Testis (tissue), 3 donors: ENCODE data around the gene CCDC196. TPM values are rescaled to one million over a fixed set of nuclear protein-coding genes. Genes with fewer than 3 reads are reported as not detected.

Source experiments
- DNase-seq: peaks from one replicate; pipeline ENCODE4 v3.0.0-alpha.2; 2019
- H3K27ac ChIP-seq, 2 donors: fragments of 200-600 bp; sonication (generic); one replicate each; pipeline ENCODE4 v1.5.1; 2019
- H3K27me3 ChIP-seq: fragments of 200-600 bp; sonication (generic); one replicate; pipeline ENCODE4 v1.5.1; 2019
- H3K36me3 ChIP-seq: fragments of 200-600 bp; sonication (generic); one replicate; pipeline ENCODE4 v1.5.1; 2017; ENCODE audit warnings: low read depth; ENCODE audit errors: missing control alignments
- H3K4me1 ChIP-seq: fragments of 200-600 bp; sonication (generic); one replicate; pipeline ENCODE4 v1.5.1; 2019
- H3K4me3 ChIP-seq, 2 donors: fragments of 200-600 bp; sonication (generic); one replicate each; pipeline ENCODE4 v1.5.1; 2017 to 2019
- H3K9me3 ChIP-seq: fragments of 200-600 bp; sonication (generic); one replicate; pipeline ENCODE4 v1.5.1; 2017
- CTCF ChIP-seq, 3 experiments: fragments of 450-650 bp in 2 of 3; fragments of 200-600 bp in 1 of 3; sonication (generic) in 1 of 3; IDR thresholded peaks; one replicate each; pipeline ENCODE4 v1.5.1; 2016 to 2019; ENCODE audit warnings: antibody characterized with exemption in 3 of 3, mild to moderate bottlenecking in 2 of 3, moderate library complexity in 1 of 3
- POLR2A ChIP-seq: fragments of 450-650 bp; IDR thresholded peaks from one replicate; pipeline ENCODE4 v1.6.1; 2017; ENCODE audit warnings: antibody characterized with exemption, mild to moderate bottlenecking, moderate library complexity
- WGBS, 2 donors: methylation state at CpG; one replicate each; pipeline ENCODE4 v1.1.5; 2018; 5-methylcytosine and 5-hydroxymethylcytosine counted together
- intact Hi-C: fragments of 100-400 bp; cut with DNase I; formaldehyde crosslinking; loops from one replicate; pipeline ENCODE4 v1.15.1; 2023; ENCODE audit warnings: low total_unique reads
- polyA plus RNA-seq: library from polyadenylated mRNA; stranded (reverse); fragments of 350-450 nt; fragmentation: Illumina TruSeq; extraction: RNeasy Lipid Tissue Mini Kit (QIAGEN cat#74804); gene quantifications from one replicate; pipeline ENCODE4 v1.2.3, GENCODE V29; 2014; ENCODE audit warnings: low read depth, low replicate concordance; ENCODE audit not compliant: insufficient read depth
- total RNA-seq, 2 donors: library from RNA; depleted of rRNA; stranded (reverse); fragments of >200 nt; gene quantifications; one replicate each; pipeline ENCODE4 v1.2.3, GENCODE V29; 2016

CCDC196 gene
- total and polyA plus RNA-seq, 3 donors from 2014 or later: 15.7 to 70.8 (median 66.6) TPM

- Histone ChIP-seq H3K27me3 (no peaks in the 10 kb centered on the region), H3K4me3 (no peak overlapping the region), H3K27ac (no peak overlapping the region), H3K4me1 (no peaks in the 10 kb centered on the region), H3K36me3 (no peaks in the 10 kb centered on the region), H3K9me3 (no peaks in the 10 kb centered on the region)
- no peak for TF ChIP-seq CTCF (IDR thresholded peaks at IDR 0.05)
- TF ChIP-seq POLR2A: no peak
- no peak for DNase-seq
- WGBS, 2 donors: 80 to 84% methylated on average over 3 of the region's 3 CpGs
- intact Hi-C loops: no loop called here
Observed at GRCh38 chr14:66490143-66491111, 4.3 kb downstream of the CCDC196 start.

- H3K36me3 ChIP-seq: no peaks in the 10 kb centered on the region
- TF ChIP-seq CTCF (IDR thresholded peaks at IDR 0.05) (no peak), POLR2A (no peak)
- DNase-seq: no peak
- H3K27ac ChIP-seq: no peak overlapping the region
- H3K9me3 ChIP-seq: no peaks in the 10 kb centered on the region
- no peak overlapping the region for H3K4me3 ChIP-seq
- no peaks in the 10 kb centered on the region for H3K4me1 ChIP-seq
- no peaks in the 10 kb centered on the region for H3K27me3 ChIP-seq
- intact Hi-C loops: no loop called here
Observed at GRCh38 chr14:66493750-66494149, 7.6 kb downstream of the CCDC196 start.

GRCh38 chr14:66495218-66496098 lies 9.3 kb downstream of the CCDC196 start:
- no peaks in the 10 kb centered on the region for H3K9me3 ChIP-seq
- H3K36me3 ChIP-seq: no peaks in the 10 kb centered on the region
- no peak for TF ChIP-seq POLR2A
- TF ChIP-seq CTCF (IDR thresholded peaks at IDR 0.05): peak; percentile 65 to 72 (median 70)
- no peak overlapping the region for H3K27ac ChIP-seq
- 17 to 29% methylated on average over 4 of the region's 4 CpGs for WGBS, 2 donors
- peak; percentile 67 for DNase-seq
- no peak overlapping the region for H3K4me3 ChIP-seq
- H3K4me1 ChIP-seq: no peaks in the 10 kb centered on the region
- H3K27me3 ChIP-seq: no peaks in the 10 kb centered on the region
- intact Hi-C loops: no loop called here

GRCh38 chr14:66496188-66496807 lies 10.1 kb downstream of the CCDC196 start:
- Histone ChIP-seq H3K36me3 (no peaks in the 10 kb centered on the region), H3K27ac (no peak overlapping the region)
- intact Hi-C loops: no loop called here

More at GRCh38 chr14:66496188-66496807, 10.1 kb downstream of the CCDC196 start:
- DNase-seq: no peak
- H3K27me3 ChIP-seq: no peaks in the 10 kb centered on the region
- WGBS, 2 donors: 59 to 69% methylated on average over 4 of the region's 4 CpGs
- no peak overlapping the region for H3K4me3 ChIP-seq
- no peaks in the 10 kb centered on the region for H3K9me3 ChIP-seq
- no peaks in the 10 kb centered on the region for H3K4me1 ChIP-seq
- TF ChIP-seq POLR2A (no peak), CTCF (IDR thresholded peaks at IDR 0.05) (no peak)
